T-helper 2 cell (primary cell): ENCODE measurements around the gene MRPL43.
"Not testable (repeated sequence)": the region's sequence is repeated elsewhere in the genome, so short reads cannot be mapped to it uniquely, and the experiment has no call there.

Source experiments
- DNase-seq, 5 experiments: peaks; one replicate each; pipeline versions ENCODE4 v3.0.0 to v3.0.0-alpha.2; 2012 to 2022

Gene MRPL43

GRCh38 chr10:100981178-100981772, 6.0 kb downstream of the MRPL43 start:
- DNase-seq, result no peak

- DNase-seq, result no peak
Measured at GRCh38 chr10:100980711-100981110, 6.6 kb downstream of the MRPL43 start.

GRCh38 chr10:100980311-100980710, 7.0 kb downstream of the MRPL43 start:
- no peak for DNase-seq

GRCh38 chr10:100979791-100980272, 7.5 kb downstream of the MRPL43 start:
- no peak for DNase-seq

GRCh38 chr10:100978901-100979195, 8.4 kb downstream of the MRPL43 start:
- no peak for DNase-seq

GRCh38 chr10:100978121-100978900, 9.0 kb downstream of the MRPL43 start:
- DNase-seq, result no peak

- DNase-seq, result no peak
Measured at GRCh38 chr10:100977436-100977835, 9.9 kb downstream of the MRPL43 start.

- DNase-seq, result no peak
Measured at GRCh38 chr10:100976906-100977305, 10.4 kb downstream of the MRPL43 start.

- not testable (repeated sequence) for DNase-seq
Measured at GRCh38 chr10:100975397-100975796, 11.9 kb downstream of the MRPL43 start.

GRCh38 chr10:100972904-100973535, 14.3 kb downstream of the MRPL43 start:
- no peak for DNase-seq

- no peak for DNase-seq
Measured at GRCh38 chr10:100972115-100972903, 15.0 kb downstream of the MRPL43 start.

- DNase-seq, result no peak
Measured at GRCh38 chr10:100970914-100971811, 16.1 kb downstream of the MRPL43 start.

GRCh38 chr10:100970076-100970913, 17.0 kb downstream of the MRPL43 start:
- DNase-seq, result peak in 2 of 5 experiments; percentile 20 to 21

- peak in 3 of 5 experiments; percentile 14 to 48 (median 22) for DNase-seq
Measured at GRCh38 chr10:100969187-100970075, 17.9 kb downstream of the MRPL43 start, which contains the start of gene SEMA4G. Gene SEMA4G (plus strand): TSS chr10:100969504. CDS start chr10:100972913, 3,409 bp downstream.

- DNase-seq, result no peak
Measured at GRCh38 chr10:100968863-100969186, 18.5 kb downstream of the MRPL43 start.

GRCh38 chr10:100968062-100968736, 19.1 kb downstream of the MRPL43 start:
- no peak for DNase-seq

- no peak for DNase-seq
Measured at GRCh38 chr10:100967332-100967731, 20.0 kb downstream of the MRPL43 start.

GRCh38 chr10:100966887-100967286, 20.4 kb downstream of the MRPL43 start:
- no peak for DNase-seq

GRCh38 chr10:100965820-100966219, 21.5 kb downstream of the MRPL43 start:
- no peak for DNase-seq
